Measurements from ENCODE around the gene MAML2. TPM values are rescaled to one million over a fixed set of nuclear protein-coding genes. Genes with fewer than 3 reads are reported as not detected.

MAML2 gene
- total and polyA plus RNA-seq, 2 of the 13 experiments (the other 11 are each of a cell fraction or from before 2014, with no cell fraction given) = 2.3 to 25.9 TPM

- FAIRE-seq (no peak), DNase-seq (ENCODE audit: low spot score) (peak; percentile 73), ATAC-seq (peak; percentile 59)
- H3K27ac ChIP-seq (ENCODE audit: extremely low read length, insufficient read depth, low read length) = peak overlapping the region; percentile 63
- H3K27me3 ChIP-seq (ENCODE audit: control insufficient read depth in 1 of 2, insufficient read depth in 2 of 2, low read length in 2 of 2) = no peaks in the 10 kb centered on the region
- no peaks in the 10 kb centered on the region for H4K20me1 ChIP-seq (ENCODE audit: insufficient read depth, low read length)
- H3K9me3 ChIP-seq (ENCODE audit: low read length) = no peaks in the 10 kb centered on the region
- ChIA-PET CTCF (ENCODE audit: low intra/inter-chr PET ratio, low total read pairs) (no interaction called here), POLR2A (interaction anchor here (0.9 to 2.3 kb wide), 4 partner anchors 30 to 152 kb away, joined by 3 to 10 read pairs (median 4); partner anchors contain the start of genes CCDC82, JRKL and MAML2)
- H3K79me2 ChIP-seq (ENCODE audit: insufficient read depth, low read length) = peaks cover 37% of the 10 kb centered on the region
- peaks cover 72% of the 10 kb centered on the region for H3K4me1 ChIP-seq (ENCODE audit: insufficient read depth, low read length)
- intact Hi-C loops (cut with micrococcal nuclease; ENCODE audit: unreplicated experiment) (loop anchor here (5.0 kb wide), 1 partner anchor 226 kb away; no protein-coding TSS in a partner anchor), in situ Hi-C loops (cut with HindIII; ENCODE audit: extremely low pct_ligation_motif_present, low pct_unique_long_range_greater_than_20kb) (loop anchor here (5.0 kb wide), 1 partner anchor 226 kb away; no protein-coding TSS in a partner anchor)
- no peaks in the 10 kb centered on the region; a peak in 1 of 5 replicates for H3K36me3 ChIP-seq (replicated peaks in 1 of 2; ENCODE audit: control insufficient read depth in 1 of 2, insufficient read depth in 2 of 2, low read length in 2 of 2)
- BruUV-seq (replicated peaks) = no TSS peak
- no peak overlapping the region for H3K4me3 ChIP-seq (replicated peaks in 1 of 3; ENCODE audit: insufficient read depth in 1 of 3, low read depth in 2 of 3, low read length in 3 of 3)
- WGBS (ENCODE audit: low lambda C conversion rate) = 4% methylated on average over 1 of the region's 1 CpG
- H3K4me2 ChIP-seq (ENCODE audit: low read depth, low read length) = peak overlapping the region; percentile 15; the same call in 1 of the 2 replicates
- H2AFZ ChIP-seq (ENCODE audit: low read length) = no peak overlapping the region
- H3K9ac ChIP-seq (ENCODE audit: insufficient read depth, low read depth, low read length) = peak overlapping the region; percentile 50
- TF ChIP-seq CREM (IDR thresholded peaks at IDR 0.05) = peak; percentile 64; the same call in 1 of the 2 replicates
- TF ChIP-seq CREM (CRISPR knock-in tag; IDR thresholded peaks at IDR 0.05) = no peak
- TF ChIP-seq FOXJ3 (CRISPR knock-in tag; IDR thresholded peaks at IDR 0.05; ENCODE audit: borderline replicate concordance) = peak; percentile 62; the same call in 1 of the 2 replicates
- peak; percentile 46; the same call in 1 of the 2 replicates for TF ChIP-seq ISL2 (CRISPR knock-in tag; IDR thresholded peaks at IDR 0.05)
- no peak for TF ChIP-seq ZBTB38 (CRISPR knock-in tag; IDR thresholded peaks at IDR 0.05)
- TF ChIP-seq FOSL2 (CRISPR knock-in tag; IDR thresholded peaks at IDR 0.05) = peak; percentile 16; the same call in 1 of the 2 replicates
- no peak for TF ChIP-seq ZBTB44 (CRISPR knock-in tag; IDR thresholded peaks at IDR 0.05)
- TF ChIP-seq, protein P1, sequence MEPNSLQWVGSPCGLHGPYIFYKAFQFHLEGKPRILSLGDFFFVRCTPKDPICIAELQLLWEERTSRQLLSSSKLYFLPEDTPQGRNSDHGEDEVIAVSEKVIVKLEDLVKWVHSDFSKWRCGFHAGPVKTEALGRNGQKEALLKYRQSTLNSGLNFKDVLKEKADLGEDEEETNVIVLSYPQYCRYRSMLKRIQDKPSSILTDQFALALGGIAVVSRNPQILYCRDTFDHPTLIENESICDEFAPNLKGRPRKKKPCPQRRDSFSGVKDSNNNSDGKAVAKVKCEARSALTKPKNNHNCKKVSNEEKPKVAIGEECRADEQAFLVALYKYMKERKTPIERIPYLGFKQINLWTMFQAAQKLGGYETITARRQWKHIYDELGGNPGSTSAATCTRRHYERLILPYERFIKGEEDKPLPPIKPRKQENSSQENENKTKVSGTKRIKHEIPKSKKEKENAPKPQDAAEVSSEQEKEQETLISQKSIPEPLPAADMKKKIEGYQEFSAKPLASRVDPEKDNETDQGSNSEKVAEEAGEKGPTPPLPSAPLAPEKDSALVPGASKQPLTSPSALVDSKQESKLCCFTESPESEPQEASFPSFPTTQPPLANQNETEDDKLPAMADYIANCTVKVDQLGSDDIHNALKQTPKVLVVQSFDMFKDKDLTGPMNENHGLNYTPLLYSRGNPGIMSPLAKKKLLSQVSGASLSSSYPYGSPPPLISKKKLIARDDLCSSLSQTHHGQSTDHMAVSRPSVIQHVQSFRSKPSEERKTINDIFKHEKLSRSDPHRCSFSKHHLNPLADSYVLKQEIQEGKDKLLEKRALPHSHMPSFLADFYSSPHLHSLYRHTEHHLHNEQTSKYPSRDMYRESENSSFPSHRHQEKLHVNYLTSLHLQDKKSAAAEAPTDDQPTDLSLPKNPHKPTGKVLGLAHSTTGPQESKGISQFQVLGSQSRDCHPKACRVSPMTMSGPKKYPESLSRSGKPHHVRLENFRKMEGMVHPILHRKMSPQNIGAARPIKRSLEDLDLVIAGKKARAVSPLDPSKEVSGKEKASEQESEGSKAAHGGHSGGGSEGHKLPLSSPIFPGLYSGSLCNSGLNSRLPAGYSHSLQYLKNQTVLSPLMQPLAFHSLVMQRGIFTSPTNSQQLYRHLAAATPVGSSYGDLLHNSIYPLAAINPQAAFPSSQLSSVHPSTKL (CRISPR knock-in tag; IDR thresholded peaks at IDR 0.05) = peak; percentile 91
- no peak for TF ChIP-seq ZNF883 (CRISPR knock-in tag; IDR thresholded peaks at IDR 0.05; ENCODE audit: not compliant biosample characterization)
- 0 out of 2 replicates have a peak, but pooled peaks have one; percentile 41 for TF ChIP-seq MIER3 (CRISPR knock-in tag; IDR thresholded peaks at IDR 0.05; ENCODE audit: borderline replicate concordance)
- TF ChIP-seq GTF2F1 (IDR thresholded peaks at IDR 0.05; ENCODE audit: low read length) = no peak
- TF ChIP-seq ZNF121 (CRISPR knock-in tag; IDR thresholded peaks at IDR 0.05) = no peak
- TF ChIP-seq FOXK1 (CRISPR knock-in tag; IDR thresholded peaks at IDR 0.05; ENCODE audit: borderline replicate concordance, low read depth) = peak; percentile 57; the same call in 1 of the 2 replicates
- TF ChIP-seq KDM6A (CRISPR knock-in tag; IDR thresholded peaks at IDR 0.05; ENCODE audit: low read depth) = 0 out of 2 replicates have a peak, but pooled peaks have one; percentile 40
- no peak for TF ChIP-seq ZNF788 (CRISPR knock-in tag; IDR thresholded peaks at IDR 0.05; ENCODE audit: borderline replicate concordance)
- peak; percentile 15; the same call in 1 of the 2 replicates for TF ChIP-seq RCOR2 (CRISPR knock-in tag; IDR thresholded peaks at IDR 0.05)
- peak; percentile 49 for TF ChIP-seq HNF4A (CRISPR knock-in tag; IDR thresholded peaks at IDR 0.05)
- 0 out of 2 replicates have a peak, but pooled peaks have one; percentile 18 for TF ChIP-seq MAFF (IDR thresholded peaks at IDR 0.05; ENCODE audit: low read depth, low read length)
- peak; percentile 65; the same call in 1 of the 2 replicates for TF ChIP-seq BCL6 (CRISPR knock-in tag; IDR thresholded peaks at IDR 0.05)
- no peak for TF ChIP-seq NR2F2 (IDR thresholded peaks at IDR 0.05; ENCODE audit: borderline replicate concordance, low read depth)
- no peak for TF ChIP-seq MED13 (CRISPR knock-in tag; IDR thresholded peaks at IDR 0.05)
- no peak for TF ChIP-seq CREB1 (IDR thresholded peaks at IDR 0.05)
- peak; percentile 29; the same call in 1 of the 2 replicates for TF ChIP-seq CREB1 (CRISPR knock-in tag; IDR thresholded peaks at IDR 0.05)
Measured at GRCh38 chr11:96237766-96238266, 105.2 kb downstream of the MAML2 start.
